Vagina (tissue), 2 donors: Measurements from ENCODE around the gene STX17.

Source experiments
- POLR2AphosphoS5 ChIP-seq, 2 donors: sonication (generic); formaldehyde crosslinking; IDR thresholded peaks; one replicate each; pipeline ENCODE4 v1.9.0; 2017; ENCODE audit warnings: antibody characterized with exemption in 2 of 2, mild to moderate bottlenecking in 2 of 2, low read depth in 1 of 2; ENCODE audit not compliant: insufficient read depth in 1 of 2
- TF ChIP-seq, protein P1 (sequence below), 3 experiments: fragments of 450-650 bp in 2 of 3; fragments of 200-600 bp in 1 of 3; sonication (generic) in 1 of 3; IDR thresholded peaks; one replicate each; pipeline ENCODE4 v1.5.1; 2017 to 2019; ENCODE audit warnings: antibody characterized with exemption in 3 of 3, mild to moderate bottlenecking in 2 of 3, moderate library complexity in 2 of 3

DNA sequence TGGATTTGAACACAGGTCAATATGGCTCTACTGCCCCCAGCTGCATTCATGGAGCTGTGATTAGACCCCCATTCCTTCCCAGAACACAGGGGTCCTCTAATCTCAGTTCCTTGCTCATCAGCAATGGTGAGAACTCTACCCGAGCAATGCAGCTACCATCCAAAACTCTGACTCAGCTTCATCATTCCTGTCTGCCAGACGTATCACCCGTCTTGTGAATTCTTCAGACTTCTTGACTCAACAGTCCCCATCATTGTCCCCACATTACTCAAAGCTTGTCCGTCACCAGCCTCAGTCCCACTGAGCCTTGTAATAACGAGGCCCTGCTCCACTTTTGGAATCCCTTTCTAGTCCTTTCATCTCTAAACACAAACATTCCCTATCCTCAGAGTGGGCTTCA lies 36.3 kb upstream of the STX17 start:
- TF ChIP-seq, protein P1, sequence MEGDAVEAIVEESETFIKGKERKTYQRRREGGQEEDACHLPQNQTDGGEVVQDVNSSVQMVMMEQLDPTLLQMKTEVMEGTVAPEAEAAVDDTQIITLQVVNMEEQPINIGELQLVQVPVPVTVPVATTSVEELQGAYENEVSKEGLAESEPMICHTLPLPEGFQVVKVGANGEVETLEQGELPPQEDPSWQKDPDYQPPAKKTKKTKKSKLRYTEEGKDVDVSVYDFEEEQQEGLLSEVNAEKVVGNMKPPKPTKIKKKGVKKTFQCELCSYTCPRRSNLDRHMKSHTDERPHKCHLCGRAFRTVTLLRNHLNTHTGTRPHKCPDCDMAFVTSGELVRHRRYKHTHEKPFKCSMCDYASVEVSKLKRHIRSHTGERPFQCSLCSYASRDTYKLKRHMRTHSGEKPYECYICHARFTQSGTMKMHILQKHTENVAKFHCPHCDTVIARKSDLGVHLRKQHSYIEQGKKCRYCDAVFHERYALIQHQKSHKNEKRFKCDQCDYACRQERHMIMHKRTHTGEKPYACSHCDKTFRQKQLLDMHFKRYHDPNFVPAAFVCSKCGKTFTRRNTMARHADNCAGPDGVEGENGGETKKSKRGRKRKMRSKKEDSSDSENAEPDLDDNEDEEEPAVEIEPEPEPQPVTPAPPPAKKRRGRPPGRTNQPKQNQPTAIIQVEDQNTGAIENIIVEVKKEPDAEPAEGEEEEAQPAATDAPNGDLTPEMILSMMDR (IDR thresholded peaks at IDR 0.05): no peak
- no peak for TF ChIP-seq POLR2AphosphoS5 (IDR thresholded peaks at IDR 0.05; ENCODE audit: insufficient read depth in 1 of 2, low read depth in 1 of 2)
